Prostate gland (tissue), 2 donors: ENCODE measurements around the gene TSPAN14. TPM values are rescaled to one million over a fixed set of nuclear protein-coding genes. Genes with fewer than 3 reads are reported as not detected.

Experiments used
- DNase-seq: peaks from one replicate; pipeline ENCODE4 v3.0.0-alpha.2; 2019; ENCODE audit warnings: low spot score
- H3K27ac ChIP-seq, 2 donors: fragments of 200-600 bp; sonication (generic); 2 replicates each; pipeline ENCODE4 v1.5.1; 2017 to 2019
- H3K27me3 ChIP-seq: fragments of 200-600 bp; sonication (generic); replicated peaks from 2 replicates; pipeline ENCODE4 v1.5.1; 2019; ENCODE audit not compliant: insufficient read depth
- H3K36me3 ChIP-seq, 2 donors: fragments of 200-600 bp; sonication (generic); 1 replicate in 1 of 2; 2 replicates in 1 of 2; pipeline versions ENCODE4 v1.5.1 to v1.8.1; 2017 to 2019
- H3K4me1 ChIP-seq: fragments of 200-600 bp; sonication (generic); replicated peaks from 2 replicates; pipeline ENCODE4 v1.5.1; 2019
- H3K4me3 ChIP-seq, 2 donors: fragments of 200-600 bp; sonication (generic); 2 replicates each; pipeline ENCODE4 v1.5.1; 2017 to 2019
- H3K9me3 ChIP-seq: fragments of 200-600 bp; sonication (generic); 2 replicates; pipeline ENCODE4 v1.5.1; 2017
- POLR2A ChIP-seq: fragments of 450-650 bp; IDR thresholded peaks from one replicate; pipeline ENCODE4 v1.6.1; 2016; ENCODE audit warnings: antibody characterized with exemption, mild to moderate bottlenecking
- POLR2AphosphoS5 ChIP-seq: sonication (generic); formaldehyde crosslinking; IDR thresholded peaks from one replicate; pipeline ENCODE4 v1.6.1; 2017; ENCODE audit warnings: antibody characterized with exemption
- WGBS: methylation state at CpG from one replicate; pipeline ENCODE4 v1.1.5; 2018; 5-methylcytosine and 5-hydroxymethylcytosine counted together
- intact Hi-C: fragments of 100-400 bp; cut with DNase I; formaldehyde crosslinking; loops from one replicate; pipeline ENCODE4 v1.14.2; 2022
- total RNA-seq, 2 donors: library from RNA; depleted of rRNA; stranded (reverse); fragments of >200 nt; gene quantifications; one replicate each; pipeline ENCODE4 v1.1.0, GENCODE V29; 2016
- TF ChIP-seq, protein P1 (sequence below), 4 experiments: fragments of 200-600 bp in 2 of 4; fragments of 450-650 bp in 2 of 4; sonication (generic) in 2 of 4; IDR thresholded peaks; 1 replicate in 3 of 4; 2 replicates in 1 of 4; pipeline ENCODE4 v1.5.1; 2016 to 2019; ENCODE audit warnings: antibody characterized with exemption in 4 of 4, mild to moderate bottlenecking in 2 of 4, moderate library complexity in 2 of 4

The TSPAN14 gene
- total RNA-seq, 2 donors from 2014 or later, result 69.8 to 103 TPM

DNA sequence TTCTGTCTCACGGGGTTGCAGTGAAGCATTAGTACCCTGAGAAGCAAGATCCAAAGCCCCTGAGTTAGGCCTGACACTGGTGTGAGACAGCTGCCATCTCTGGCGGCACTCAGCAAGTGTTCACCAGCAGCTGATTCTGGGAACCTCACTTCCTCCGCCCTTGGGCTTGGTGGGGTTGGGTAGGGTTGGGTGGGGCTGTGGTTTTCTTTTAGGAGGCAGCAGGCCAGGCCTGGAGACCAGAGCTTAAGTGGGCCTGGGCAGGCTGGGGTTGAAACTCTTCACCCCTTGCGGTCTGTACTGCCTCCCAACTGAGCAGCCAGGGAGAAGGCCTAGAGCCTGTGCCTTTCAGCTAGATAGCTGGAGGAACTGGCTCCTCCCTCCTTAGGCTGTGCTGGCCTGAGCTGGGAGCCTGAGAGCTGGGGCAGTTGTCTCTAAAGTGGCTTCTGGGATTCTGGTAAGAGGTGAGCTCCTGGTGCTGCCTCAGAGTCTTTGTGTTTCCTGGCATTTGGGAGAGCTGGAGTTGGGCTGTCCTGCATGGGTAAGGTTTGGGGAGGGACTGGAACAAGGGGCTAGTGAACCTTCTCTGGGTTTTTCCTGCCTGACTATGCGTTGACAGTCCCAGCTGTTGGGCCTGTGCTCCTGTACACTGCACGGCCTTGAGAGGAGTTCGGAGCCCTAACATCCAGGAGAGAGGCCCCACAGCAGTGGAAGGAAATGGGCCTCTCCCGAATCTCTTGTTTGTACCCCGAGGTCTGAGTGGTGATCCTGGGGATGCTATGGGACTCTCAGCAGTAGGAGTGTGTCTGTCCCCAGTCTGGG, 5.1 kb downstream of the TSPAN14 start:
- Histone ChIP-seq H3K27ac (peak overlapping the region; percentile 78 to 85), H3K27me3 (no peaks in the 10 kb centered on the region), H3K36me3 (no peaks in the 10 kb centered on the region), H3K4me1 (peaks cover 60% of the 10 kb centered on the region), H3K9me3 (no peaks in the 10 kb centered on the region), H3K4me3 (no peak overlapping the region)
- peak; percentile 45 for TF ChIP-seq POLR2A
- no peak for TF ChIP-seq POLR2AphosphoS5
- peak; percentile 48 for DNase-seq
- WGBS, result 44% methylated on average over 9 of the region's 9 CpGs
- intact Hi-C loops, result no loop called here

DNA sequence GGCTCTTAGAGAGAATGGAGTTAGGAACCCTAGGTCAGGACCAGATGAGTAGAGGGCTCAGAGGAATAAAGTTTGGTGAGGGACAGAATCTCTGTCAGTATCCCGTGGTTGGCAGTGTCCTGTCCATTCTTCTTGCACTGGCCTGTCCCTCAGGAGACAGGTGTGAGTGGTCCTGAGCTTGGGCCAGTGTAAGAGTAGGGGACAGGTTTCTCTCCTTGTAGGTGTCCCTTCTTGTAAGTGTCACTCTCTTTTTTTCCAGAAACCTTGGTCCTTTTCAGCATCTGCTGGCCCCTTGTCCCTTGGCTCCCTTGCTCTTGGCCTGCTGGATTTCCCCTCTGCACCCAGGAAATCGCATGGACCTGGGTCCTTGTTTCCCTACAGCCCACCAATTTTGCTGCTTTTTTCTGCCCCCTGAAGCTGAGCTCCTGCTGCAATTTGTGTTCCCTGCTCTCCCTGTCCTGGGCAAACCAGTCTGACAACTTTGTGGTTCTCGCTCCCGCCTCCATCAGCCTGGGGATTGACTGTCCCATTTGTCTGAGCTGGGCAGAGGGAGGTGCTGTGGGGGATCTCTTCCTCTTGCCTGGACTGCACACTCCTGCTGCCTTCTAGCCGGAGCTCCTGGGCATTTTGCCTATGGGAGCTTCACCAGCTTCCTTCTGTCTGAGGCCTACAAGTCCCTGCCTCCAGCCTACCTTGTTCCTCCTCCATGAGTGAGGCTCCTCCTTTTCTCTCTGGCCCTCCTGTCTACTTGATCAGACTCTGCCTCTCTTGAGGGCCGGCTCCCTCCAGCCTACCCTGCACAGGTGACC, 6.5 kb downstream of the TSPAN14 start:
- peak overlapping the region in 1 of 2 donors; percentile 10 for H3K4me3 ChIP-seq
- H3K36me3 ChIP-seq, result no peaks in the 10 kb centered on the region
- H3K27me3 ChIP-seq, result no peaks in the 10 kb centered on the region
- 23% methylated on average over 6 of the region's 6 CpGs for WGBS
- peak; percentile 98 for DNase-seq
- peak overlapping the region; percentile 78 to 85 for H3K27ac ChIP-seq
- TF ChIP-seq POLR2A (peak; percentile 69), POLR2AphosphoS5 (peak; percentile 95)
- TF ChIP-seq, protein P1, sequence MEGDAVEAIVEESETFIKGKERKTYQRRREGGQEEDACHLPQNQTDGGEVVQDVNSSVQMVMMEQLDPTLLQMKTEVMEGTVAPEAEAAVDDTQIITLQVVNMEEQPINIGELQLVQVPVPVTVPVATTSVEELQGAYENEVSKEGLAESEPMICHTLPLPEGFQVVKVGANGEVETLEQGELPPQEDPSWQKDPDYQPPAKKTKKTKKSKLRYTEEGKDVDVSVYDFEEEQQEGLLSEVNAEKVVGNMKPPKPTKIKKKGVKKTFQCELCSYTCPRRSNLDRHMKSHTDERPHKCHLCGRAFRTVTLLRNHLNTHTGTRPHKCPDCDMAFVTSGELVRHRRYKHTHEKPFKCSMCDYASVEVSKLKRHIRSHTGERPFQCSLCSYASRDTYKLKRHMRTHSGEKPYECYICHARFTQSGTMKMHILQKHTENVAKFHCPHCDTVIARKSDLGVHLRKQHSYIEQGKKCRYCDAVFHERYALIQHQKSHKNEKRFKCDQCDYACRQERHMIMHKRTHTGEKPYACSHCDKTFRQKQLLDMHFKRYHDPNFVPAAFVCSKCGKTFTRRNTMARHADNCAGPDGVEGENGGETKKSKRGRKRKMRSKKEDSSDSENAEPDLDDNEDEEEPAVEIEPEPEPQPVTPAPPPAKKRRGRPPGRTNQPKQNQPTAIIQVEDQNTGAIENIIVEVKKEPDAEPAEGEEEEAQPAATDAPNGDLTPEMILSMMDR (IDR thresholded peaks at IDR 0.05), result peak in 1 of 4 experiments; percentile 16
- intact Hi-C loops, result no loop called here
- peaks cover 74% of the 10 kb centered on the region for H3K4me1 ChIP-seq
- no peaks in the 10 kb centered on the region for H3K9me3 ChIP-seq

DNA sequence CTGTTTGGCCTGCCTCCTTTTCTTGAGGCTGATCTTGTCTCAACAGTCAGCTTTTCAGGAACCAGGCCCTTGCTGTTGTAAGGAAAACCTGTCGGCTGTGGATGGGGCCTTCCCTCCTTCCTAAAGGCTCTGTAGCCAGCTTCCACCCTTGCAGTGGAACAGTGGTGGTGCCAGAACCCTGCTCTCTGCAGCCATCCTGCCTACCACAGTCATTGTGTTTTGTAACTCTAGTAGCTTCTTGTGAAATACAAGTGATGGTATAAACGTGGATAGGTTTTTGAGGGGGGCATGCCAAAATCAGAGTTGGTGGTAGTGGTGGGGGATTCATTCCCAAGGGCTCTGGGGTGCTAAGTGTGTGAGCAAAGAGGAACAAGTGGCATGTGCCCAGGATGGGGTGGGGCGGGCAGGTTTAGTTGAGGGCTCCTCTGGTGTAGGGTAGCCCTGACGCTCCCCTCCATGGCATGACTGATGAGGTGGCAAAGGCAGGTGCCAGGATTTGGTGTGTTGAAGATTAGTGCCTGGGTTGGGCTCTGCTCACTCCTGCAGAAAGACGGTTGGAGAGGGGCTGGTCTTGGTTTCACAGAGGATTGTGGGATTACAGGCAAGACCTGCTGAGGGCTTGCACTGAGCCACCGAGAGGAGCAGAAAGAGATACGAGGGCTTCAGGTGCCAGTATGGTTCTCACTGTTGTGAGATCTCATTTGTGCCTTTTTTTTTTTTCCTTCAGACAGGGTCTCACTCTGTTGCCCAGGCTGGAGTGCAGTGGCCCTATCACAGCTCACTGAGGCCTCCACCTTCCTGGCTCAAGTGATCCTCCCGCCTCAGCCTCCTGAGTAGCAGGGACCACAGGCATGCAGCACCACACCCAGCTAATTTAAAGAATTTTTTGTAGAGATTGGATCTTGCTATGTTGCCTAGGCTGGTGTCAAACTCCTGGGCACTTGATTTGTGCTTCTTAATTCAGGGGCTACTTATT, 7.4 kb downstream of the TSPAN14 start:
- no peak for TF ChIP-seq POLR2AphosphoS5
- no peak for TF ChIP-seq POLR2A
- TF ChIP-seq, protein P1 (IDR thresholded peaks at IDR 0.05), result no peak
- no peak for DNase-seq
- WGBS, result 47% methylated on average over 8 of the region's 8 CpGs
- no peaks in the 10 kb centered on the region for H3K27me3 ChIP-seq
- intact Hi-C loops, result no loop called here
- no peaks in the 10 kb centered on the region for H3K9me3 ChIP-seq
- H3K4me1 ChIP-seq, result peaks cover 75% of the 10 kb centered on the region
- H3K27ac ChIP-seq, result peak overlapping the region; percentile 78 to 85
- H3K4me3 ChIP-seq, result peak overlapping the region in 1 of 2 donors; percentile 10
- no peaks in the 10 kb centered on the region for H3K36me3 ChIP-seq

DNA sequence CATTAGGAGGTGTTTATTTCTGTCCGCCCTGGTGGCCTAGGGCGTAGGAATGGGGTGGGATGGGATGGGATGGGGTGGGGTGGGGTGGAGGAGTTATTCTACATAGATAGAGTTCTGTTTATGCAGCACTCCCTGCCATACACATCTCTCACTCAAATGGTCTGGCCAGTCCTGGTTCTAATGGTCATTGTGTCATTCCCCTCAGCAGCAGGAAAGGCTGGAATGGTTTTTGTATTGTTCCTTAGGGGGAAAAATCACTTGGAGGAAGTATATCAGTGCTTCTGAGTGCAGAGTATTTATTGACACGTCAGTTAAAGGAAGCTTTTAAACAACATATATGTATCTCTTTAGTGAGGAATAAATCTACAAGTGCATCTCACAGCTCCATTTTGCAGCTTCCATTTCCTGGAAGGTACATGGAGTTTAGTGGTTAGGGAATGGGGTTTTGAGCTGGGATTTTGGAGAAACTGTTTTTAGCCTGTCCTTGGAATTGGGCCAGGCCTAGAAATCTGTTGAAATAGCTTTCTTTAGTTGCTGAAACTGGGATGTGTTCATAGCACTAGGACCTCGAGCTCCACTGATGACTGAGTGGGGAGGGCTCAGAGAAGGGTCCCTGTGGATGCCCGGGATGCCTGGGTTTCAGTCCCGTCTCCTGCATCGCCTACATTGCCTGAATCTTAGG, 8.3 kb downstream of the TSPAN14 start:
- no peak for DNase-seq
- H3K27ac ChIP-seq, result peak overlapping the region; percentile 78 to 85
- 46% methylated on average over 7 of the region's 7 CpGs for WGBS
- H3K4me3 ChIP-seq, result no peak overlapping the region
- H3K9me3 ChIP-seq, result no peaks in the 10 kb centered on the region
- intact Hi-C loops, result no loop called here
- TF ChIP-seq, protein P1 (IDR thresholded peaks at IDR 0.05), result no peak
- H3K4me1 ChIP-seq, result peaks cover 82% of the 10 kb centered on the region
- H3K36me3 ChIP-seq, result no peaks in the 10 kb centered on the region
- H3K27me3 ChIP-seq, result no peaks in the 10 kb centered on the region
